ENCODE results near the gene MICAL2. TPM values are rescaled to one million over a fixed set of nuclear protein-coding genes. Genes with fewer than 3 reads are reported as not detected.

MICAL2 gene
- total and polyA plus RNA-seq, 2 of the 8 experiments (the other 6 are each of a cell fraction or from before 2014, with no cell fraction given) = 1.3 to 4.1 TPM

DNA sequence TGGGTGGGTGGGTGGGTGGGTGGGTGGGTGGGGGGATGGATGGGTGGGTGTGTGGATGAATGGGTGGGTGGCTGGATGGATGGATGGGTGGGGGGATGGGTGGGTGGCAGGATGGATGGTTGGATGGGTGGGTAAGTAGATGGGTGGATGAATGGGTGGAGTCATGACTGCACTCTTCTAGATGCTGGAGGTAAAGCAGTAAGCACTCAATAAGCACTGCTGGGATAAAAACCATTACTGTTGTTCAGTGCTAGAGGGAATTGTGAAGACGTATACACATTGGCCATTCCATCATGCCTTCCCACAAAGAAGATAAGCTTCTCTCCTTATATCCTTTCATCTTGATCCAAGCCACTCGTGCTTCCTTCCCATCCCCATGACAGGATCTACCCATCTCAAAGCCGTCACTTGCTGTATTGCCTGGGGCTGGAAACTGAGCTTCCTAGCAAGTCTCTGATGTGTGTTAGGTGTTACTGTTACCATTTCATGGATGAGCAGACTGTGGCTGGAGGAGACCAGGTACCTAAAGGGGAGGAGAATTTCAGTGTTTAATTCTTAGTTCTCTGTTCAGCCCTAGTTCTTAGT lies 74.8 kb downstream of the MICAL2 start:
- Histone ChIP-seq H3K4me1 (replicated peaks in 1 of 4; ENCODE audit: control insufficient read depth in 3 of 4, insufficient read depth in 4 of 4, low read length in 3 of 4) (no peaks in the 10 kb centered on the region), H3K79me2 (ENCODE audit: control insufficient read depth in 1 of 2, insufficient read depth in 2 of 2, low read length in 2 of 2) (no peaks in the 10 kb centered on the region), H3K4me2 (ENCODE audit: insufficient read depth in 1 of 2, low read depth in 2 of 2, low read length in 2 of 2) (no peak overlapping the region), H3K23ac (ENCODE audit: insufficient read length) (no peak overlapping the region), H3K56ac (replicated peaks; ENCODE audit: insufficient read length, low read depth, low read length) (no peak overlapping the region), H2BK15ac (ENCODE audit: low read length) (no peak overlapping the region), H3K36me3 (ENCODE audit: control insufficient read depth in 2 of 4, insufficient read depth in 4 of 4, low read length in 3 of 4) (no peaks in the 10 kb centered on the region), H3K4ac (replicated peaks; ENCODE audit: insufficient read length, low read depth, low read length) (no peak overlapping the region), H2BK120ac (replicated peaks; ENCODE audit: low read depth, low read length) (no peak overlapping the region), H3K23me2 (ENCODE audit: low read depth, low read length) (no peaks in the 10 kb centered on the region; the same call in 1 of the 2 replicates), H4K8ac (ENCODE audit: extremely low read depth, insufficient read depth, low read length) (no peak overlapping the region), H3K79me1 (ENCODE audit: low read depth, low read length) (no peaks in the 10 kb centered on the region), H2AFZ (ENCODE audit: low read length) (no peak overlapping the region), H3K27me3 (replicated peaks in 1 of 4; ENCODE audit: control insufficient read depth in 3 of 4, extremely low read depth in 1 of 4, insufficient read depth in 3 of 4, low read length in 3 of 4) (no peaks in the 10 kb centered on the region), H2BK5ac (ENCODE audit: low read depth, low read length) (no peak overlapping the region), H3K18ac (ENCODE audit: extremely low read depth, low read length) (no peak overlapping the region), H2AK5ac (ENCODE audit: low read depth, low read length) (no peak overlapping the region), H4K91ac (replicated peaks; ENCODE audit: insufficient read length, low read length) (no peak overlapping the region), H3K9ac (replicated peaks in 1 of 4; ENCODE audit: extremely low read depth in 1 of 4, low read depth in 3 of 4, low read length in 3 of 4) (no peak overlapping the region), H3K14ac (ENCODE audit: insufficient read length) (no peak overlapping the region), H4K5ac (ENCODE audit: insufficient read length, low read depth, low read length) (no peak overlapping the region), H4K20me1 (replicated peaks in 1 of 2; ENCODE audit: control insufficient read depth in 1 of 2, insufficient read depth in 2 of 2, low read length in 2 of 2) (no peaks in the 10 kb centered on the region), H2BK20ac (ENCODE audit: low read length) (no peak overlapping the region; the same call in 1 of the 2 replicates), H3K4me3 (ENCODE audit: extremely low read depth in 1 of 4, insufficient read depth in 2 of 4, low read depth in 3 of 4, low read length in 4 of 4) (no peak overlapping the region), H2BK12ac (ENCODE audit: low read depth, low read length) (no peak overlapping the region), H3K9me3 (ENCODE audit: insufficient read depth in 2 of 2, low read depth in 1 of 2, low read length in 1 of 2) (no peaks in the 10 kb centered on the region), H3K27ac (ENCODE audit: low read depth, low read length) (no peak overlapping the region)
- DNase-seq (ENCODE audit: low read depth in 1 of 2, low spot score in 2 of 2) (no peak), FAIRE-seq (no peak)
- POLR2A ChIA-PET (ENCODE audit: partially characterized antibody) = no interaction called here
- CTCF ChIA-PET (ENCODE audit: partially characterized antibody) = interaction anchor here (1.1 to 2.9 kb wide), 5 partner anchors 13 to 137 kb away, joined by 3 to 13 read pairs (median 4); no protein-coding TSS in a partner anchor
- TF ChIP-seq KDM5A (IDR thresholded peaks at IDR 0.05; ENCODE audit: low read length) (no peak), TAF1 (IDR thresholded peaks at IDR 0.05; ENCODE audit: low read depth, low read length) (no peak), SP1 (IDR thresholded peaks at IDR 0.05; ENCODE audit: low read depth, low read length) (no peak), CBX8 (IDR thresholded peaks at IDR 0.05; ENCODE audit: borderline replicate concordance, low read depth, low read length) (no peak)
- 91% methylated on average over 3 of the region's 3 CpGs; no CpG with 5 or more reads in 1 of the 2 experiments for WGBS, 2 experiments (ENCODE audit: extremely low coverage in 1 of 2, insufficient coverage in 1 of 2, insufficient read length in 1 of 2, insufficient replicate concordance in 2 of 2, low coverage in 1 of 2, low lambda C conversion rate in 2 of 2, missing lambda C conversion rate in 1 of 2)

Measured in H1 (cell line).